UCSD-AML1 (cell line): Measurements from ENCODE around the gene PPP1R9B.
A peak's percentile ranks its signal among the peaks of the same experiment; 100 is the strongest.

ENCODE experiments used
- DNase-seq: peaks from one replicate; lab custom pipeline; 2025; ENCODE audit not compliant: unreplicated experiment; lab: John Stamatoyannopoulos, UW

The PPP1R9B gene

GRCh38 chr17:50129353-50129727, 21.1 kb downstream of the PPP1R9B start:
- no peak for DNase-seq

GRCh38 chr17:50128441-50129352, 21.8 kb downstream of the PPP1R9B start:
- DNase-seq, result peak; percentile 61

GRCh38 chr17:50127697-50128361, 22.6 kb downstream of the PPP1R9B start:
- peak; percentile 61 for DNase-seq

- no peak for DNase-seq
Observed at GRCh38 chr17:50125420-50125997, 25.0 kb downstream of the PPP1R9B start.

- no peak for DNase-seq
Observed at GRCh38 chr17:50123649-50124349, 26.7 kb downstream of the PPP1R9B start.

- no peak for DNase-seq
Observed at GRCh38 chr17:50122945-50123344, 27.5 kb downstream of the PPP1R9B start.

GRCh38 chr17:50120475-50121253, 29.8 kb downstream of the PPP1R9B start:
- no peak for DNase-seq

- no peak for DNase-seq
Observed at GRCh38 chr17:50118828-50119218, 31.7 kb downstream of the PPP1R9B start.

GRCh38 chr17:50118076-50118827, 32.2 kb downstream of the PPP1R9B start:
- no peak for DNase-seq

GRCh38 chr17:50117202-50118051, 33.0 kb downstream of the PPP1R9B start:
- no peak for DNase-seq

GRCh38 chr17:50115756-50116155, 34.7 kb downstream of the PPP1R9B start:
- no peak for DNase-seq

GRCh38 chr17:50114849-50115357, 35.6 kb downstream of the PPP1R9B start:
- DNase-seq, result peak; percentile 50

- DNase-seq, result no peak
Observed at GRCh38 chr17:50114401-50114800, 36.1 kb downstream of the PPP1R9B start.

GRCh38 chr17:50113624-50114320, 36.7 kb downstream of the PPP1R9B start:
- no peak for DNase-seq

GRCh38 chr17:50112694-50113093, 37.8 kb downstream of the PPP1R9B start:
- no peak for DNase-seq

- DNase-seq, result no peak
Observed at GRCh38 chr17:50111673-50112655, 38.5 kb downstream of the PPP1R9B start.
